ENCODE results near the gene IQCN.

The IQCN gene

GRCh38 chr19:18279516-18280246 lies 5.4 kb upstream of the IQCN start (continued):
- TF ChIP-seq GLIS1 (tag by site-specific recombination; IDR thresholded peaks at IDR 0.05) (peak; percentile 3; the same call in 1 of the 2 replicates), ZBTB44 (tag by site-specific recombination; IDR thresholded peaks at IDR 0.05) (no peak), ELK4 (IDR thresholded peaks at IDR 0.05; ENCODE audit: borderline replicate concordance, low read depth, low read length) (no peak), ZNF837 (tag by site-specific recombination; IDR thresholded peaks at IDR 0.05) (no peak), ZNF155 (tag by site-specific recombination; IDR thresholded peaks at IDR 0.05) (no peak), ZNF146 (tag by site-specific recombination; IDR thresholded peaks at IDR 0.05) (peak; percentile 20; the same call in 1 of the 2 replicates), MYNN (tag by site-specific recombination; IDR thresholded peaks at IDR 0.05; ENCODE audit: borderline replicate concordance) (no peak), ZNF157 (tag by site-specific recombination; IDR thresholded peaks at IDR 0.05) (no peak), ZNF341 (tag by site-specific recombination; IDR thresholded peaks at IDR 0.05; ENCODE audit: low read depth) (peak; percentile 82), ZNF26 (tag by site-specific recombination; IDR thresholded peaks at IDR 0.05) (no peak), ZNF148 (tag by site-specific recombination; IDR thresholded peaks at IDR 0.05; ENCODE audit: borderline replicate concordance) (no peak), HOXA7 (CRISPR knock-in tag; IDR thresholded peaks at IDR 0.05; ENCODE audit: borderline replicate concordance) (no peak), GLI4 (tag by site-specific recombination; IDR thresholded peaks at IDR 0.05) (no peak), ZNF830 (tag by site-specific recombination; IDR thresholded peaks at IDR 0.05; ENCODE audit: low read depth) (no peak), ZNF558 (tag by site-specific recombination; IDR thresholded peaks at IDR 0.05) (no peak; the same call in 1 of the 2 replicates), ZNF221 (tag by site-specific recombination; IDR thresholded peaks at IDR 0.05; ENCODE audit: borderline replicate concordance) (no peak), ZNF514 (tag by site-specific recombination; IDR thresholded peaks at IDR 0.05) (no peak), ZNF202 (tag by site-specific recombination; IDR thresholded peaks at IDR 0.05; ENCODE audit: borderline replicate concordance) (no peak), ZNF394 (tag by site-specific recombination; IDR thresholded peaks at IDR 0.05; ENCODE audit: borderline replicate concordance) (no peak; the same call in 1 of the 2 replicates), OVOL3 (tag by site-specific recombination; IDR thresholded peaks at IDR 0.05) (no peak), ZBTB17 (tag by site-specific recombination; IDR thresholded peaks at IDR 0.05) (peak; percentile 99), ZBTB49 (tag by site-specific recombination; IDR thresholded peaks at IDR 0.05; ENCODE audit: low read depth) (no peak), SCRT2 (tag by site-specific recombination; IDR thresholded peaks at IDR 0.05) (no peak), IKZF3 (tag by site-specific recombination; IDR thresholded peaks at IDR 0.05) (peak; percentile 74), GLIS2 (tag by site-specific recombination; IDR thresholded peaks at IDR 0.05) (no peak; the same call in 1 of the 2 replicates), BCL11A (tag by site-specific recombination; IDR thresholded peaks at IDR 0.05; ENCODE audit: low read depth) (no peak), ZNF791 (tag by site-specific recombination; IDR thresholded peaks at IDR 0.05) (no peak), KLF8 (tag by site-specific recombination; IDR thresholded peaks at IDR 0.05) (peak; percentile 90), ZBTB21 (tag by site-specific recombination; IDR thresholded peaks at IDR 0.05) (no peak; the same call in 1 of the 2 replicates), ZNF366 (tag by site-specific recombination; conservative IDR thresholded peaks at IDR 0.05) (peak; percentile 85), RBAK (tag by site-specific recombination; IDR thresholded peaks at IDR 0.05) (no peak), ZNF23 (tag by site-specific recombination; IDR thresholded peaks at IDR 0.05; ENCODE audit: borderline replicate concordance) (no peak)
